Stimulated activated CD8-positive, alpha-beta memory T cell treated with anti-CD3 and anti-CD28 coated beads, Interleukin-4, amount 100 ng/mL, for 24 hours (primary cell): ENCODE measurements around the gene TKT.
A peak's percentile ranks its signal among the peaks of the same experiment; 100 is the strongest.
"Not testable (repeated sequence)": the region's sequence is repeated elsewhere in the genome, so short reads cannot be mapped to it uniquely, and the experiment has no call there.

Source experiments
- DNase-seq: peaks from one replicate; pipeline ENCODE4 v3.0.0-alpha.2; 2020; ENCODE audit warnings: low read depth

TKT gene

GRCh38 chr3:53255775-53256703, at the start of gene TKT:
TSS of gene TKT (minus strand) at chr3:53256022. CDS start at chr3:53255942, 80 bp downstream.
- DNase-seq = peak; percentile 74

- no peak for DNase-seq
These were observed 48.1 kb upstream of the TKT start for GRCh38 chr3:53303957-53304356.

- no peak for DNase-seq
These were observed 47.7 kb upstream of the TKT start for GRCh38 chr3:53303549-53303948.

GRCh38 chr3:53300826-53301225, 45.0 kb upstream of the TKT start:
- no peak for DNase-seq

GRCh38 chr3:53299611-53300023, 43.8 kb upstream of the TKT start:
- DNase-seq = not testable (repeated sequence)

GRCh38 chr3:53295410-53295809, 39.6 kb upstream of the TKT start:
- DNase-seq = no peak

- DNase-seq = no peak
These were observed 38.0 kb upstream of the TKT start for GRCh38 chr3:53293867-53294266.

GRCh38 chr3:53288214-53288613, 32.4 kb upstream of the TKT start:
- no peak for DNase-seq

GRCh38 chr3:53287131-53287629, 31.4 kb upstream of the TKT start:
- no peak for DNase-seq

GRCh38 chr3:53286727-53287126, 30.9 kb upstream of the TKT start:
- DNase-seq = no peak

GRCh38 chr3:53282581-53282980, 26.8 kb upstream of the TKT start:
- DNase-seq = no peak

- no peak for DNase-seq
These were observed 22.8 kb upstream of the TKT start for GRCh38 chr3:53278667-53279066.

GRCh38 chr3:53274938-53275605, 19.2 kb upstream of the TKT start:
- no peak for DNase-seq

- no peak for DNase-seq
These were observed 17.4 kb upstream of the TKT start for GRCh38 chr3:53273146-53273670.

GRCh38 chr3:53269888-53270880, 14.4 kb upstream of the TKT start:
- no peak for DNase-seq

GRCh38 chr3:53269193-53269592, 13.4 kb upstream of the TKT start:
- DNase-seq = not testable (repeated sequence)

GRCh38 chr3:53267766-53268165, 11.9 kb upstream of the TKT start:
- DNase-seq = no peak

GRCh38 chr3:53264718-53265117, 8.9 kb upstream of the TKT start:
- no peak for DNase-seq

- DNase-seq = no peak
These were observed 8.1 kb upstream of the TKT start for GRCh38 chr3:53263907-53264306.

GRCh38 chr3:53261712-53262111, 5.9 kb upstream of the TKT start:
- no peak for DNase-seq

- DNase-seq = no peak
These were observed 4.5 kb upstream of the TKT start for GRCh38 chr3:53260286-53260785.
